ENCODE measurements around the gene REEP3. TPM values are rescaled to one million over a fixed set of nuclear protein-coding genes. Genes with fewer than 3 reads are reported as not detected.

The REEP3 gene, protein sequence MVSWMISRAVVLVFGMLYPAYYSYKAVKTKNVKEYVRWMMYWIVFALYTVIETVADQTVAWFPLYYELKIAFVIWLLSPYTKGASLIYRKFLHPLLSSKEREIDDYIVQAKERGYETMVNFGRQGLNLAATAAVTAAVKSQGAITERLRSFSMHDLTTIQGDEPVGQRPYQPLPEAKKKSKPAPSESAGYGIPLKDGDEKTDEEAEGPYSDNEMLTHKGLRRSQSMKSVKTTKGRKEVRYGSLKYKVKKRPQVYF
- 72.1 and 76.6 TPM in 2 replicates for total RNA-seq (2014; rRNA removed; shearing (Covaris generic))
- polyA plus RNA-seq (2016; fragmentation: Nextera tagmentation; extraction: Ambion mirVana) = 66.1 and 69.9 TPM in 2 replicates

DNA sequence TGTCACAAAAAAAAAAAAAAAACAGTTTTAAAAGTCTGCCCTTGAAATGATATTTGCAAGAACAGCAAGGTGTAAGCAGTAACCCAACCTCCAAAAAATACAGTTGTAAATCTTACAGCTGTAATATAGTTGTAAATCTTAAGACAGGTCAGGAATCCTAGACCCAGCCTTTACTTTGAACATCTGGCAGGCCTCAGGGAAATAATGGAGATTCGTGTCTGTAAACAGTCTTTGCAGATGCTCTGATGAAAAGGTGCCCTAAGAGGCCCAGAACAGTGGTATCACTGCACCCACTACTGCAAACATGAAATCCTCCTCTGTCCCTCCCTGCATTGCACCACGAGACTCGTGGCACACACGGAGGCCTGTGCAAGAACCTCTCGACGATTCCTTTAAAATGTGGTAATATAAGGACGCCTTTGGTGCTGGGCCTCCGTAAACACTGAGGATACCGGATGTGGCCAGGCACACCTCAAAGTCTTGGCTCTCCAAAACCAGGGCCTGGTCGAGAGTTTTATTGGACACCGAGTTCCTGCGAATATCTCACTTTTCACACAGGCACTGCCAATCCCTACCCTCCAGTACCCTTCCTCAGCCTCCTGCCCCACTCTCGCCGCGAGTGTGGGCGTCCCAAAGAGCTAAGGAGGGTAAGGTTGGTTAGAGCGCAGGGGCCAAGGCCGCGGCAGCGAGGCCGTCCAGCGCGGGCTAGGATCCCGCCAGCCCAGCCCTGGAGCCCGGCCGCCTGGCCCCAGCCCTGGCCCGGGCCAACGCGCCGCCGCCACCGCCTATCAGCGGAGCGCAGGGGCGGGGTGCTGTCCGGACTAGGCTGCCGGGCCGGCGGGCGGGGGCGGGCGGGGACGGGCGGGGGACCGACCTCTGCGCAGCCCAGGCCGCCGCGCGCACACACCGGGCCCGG lies at the start of gene REEP3:
TSS of gene REEP3 (plus strand) at position 902 of the 916 bp plus-strand sequence. CDS start 145 bp downstream, outside the sequence.
- H3K27me3 ChIP-seq (replicated peaks; ENCODE audit: insufficient read depth) = no peaks in the 10 kb centered on the region
- no peaks in the 10 kb centered on the region for H3K9me2 ChIP-seq (ENCODE audit: insufficient read depth)
- peak within 1 kb of the TSS; percentile 90 for H3K4me2 ChIP-seq (ENCODE audit: unreplicated experiment)
- DNase-seq = peak; percentile 56
- H3K4me1 ChIP-seq (ENCODE audit: insufficient read depth) = peaks cover 34% of the 10 kb centered on the region
- in situ Hi-C loops (cut with MboI) = no loop called here
- H3K27ac ChIP-seq = peak within 1 kb of the TSS; percentile 95
- peaks cover 25% of the 10 kb centered on the region for H3F3A ChIP-seq (ENCODE audit: insufficient read depth)
- no peaks in the 10 kb centered on the region for H3K9me3 ChIP-seq (ENCODE audit: low read depth)
- TF ChIP-seq EZH2phosphoT487 (IDR thresholded peaks at IDR 0.05; ENCODE audit: insufficient read depth, low read depth) = no peak
- TF ChIP-seq EZH2 (IDR thresholded peaks at IDR 0.05; ENCODE audit: insufficient read depth, poor library complexity, severe bottlenecking) = no peak
- 14 to 16% methylated on average over 26 of the region's 52 CpGs for WGBS, 2 experiments (ENCODE audit: low coverage in 1 of 2, low lambda C conversion rate in 2 of 2, missing lambda C conversion rate in 2 of 2)
- no peaks in the 10 kb centered on the region for H4K20me1 ChIP-seq (ENCODE audit: insufficient read depth)
- H3K4me3 ChIP-seq = peak within 1 kb of the TSS; percentile 98
- H3K9ac ChIP-seq = peak within 1 kb of the TSS; percentile 95
- peak within 1 kb of the TSS; percentile 94 for H2AFZ ChIP-seq
- peaks cover 91% of the 10 kb centered on the region for H3K79me2 ChIP-seq (ENCODE audit: insufficient read depth)
- no peaks in the 10 kb centered on the region for H3K36me3 ChIP-seq (ENCODE audit: low read depth)

DNA sequence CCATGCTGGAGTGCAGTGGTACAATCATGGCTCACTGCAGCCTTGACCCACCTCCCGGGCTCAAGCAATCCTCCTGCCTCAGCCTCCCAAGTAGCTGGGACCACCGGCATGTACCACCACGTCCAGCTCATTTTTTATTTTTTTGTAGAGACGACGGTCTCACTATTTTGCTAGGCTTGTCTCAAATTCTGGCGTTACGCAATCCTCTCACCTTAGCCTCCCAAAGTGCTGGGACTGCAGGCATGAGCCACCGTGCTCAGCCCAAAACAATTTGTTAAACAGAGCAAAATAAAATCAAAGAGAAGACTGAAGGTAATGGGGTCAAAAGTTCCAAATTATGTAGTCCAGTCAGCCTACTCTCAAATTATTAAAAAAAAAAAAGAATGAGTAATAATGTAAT lies 46.7 kb upstream of the REEP3 start:
- H3K9me3 ChIP-seq (ENCODE audit: low read depth) = no peaks in the 10 kb centered on the region
- no peaks in the 10 kb centered on the region for H3K36me3 ChIP-seq (ENCODE audit: low read depth)
- no peaks in the 10 kb centered on the region for H3K4me1 ChIP-seq (ENCODE audit: insufficient read depth)
- TF ChIP-seq EZH2 (IDR thresholded peaks at IDR 0.05; ENCODE audit: insufficient read depth, poor library complexity, severe bottlenecking) (no peak), EZH2phosphoT487 (IDR thresholded peaks at IDR 0.05; ENCODE audit: insufficient read depth, low read depth) (no peak)
- DNase-seq = no peak
- H3K4me2 ChIP-seq (ENCODE audit: unreplicated experiment) = no peak overlapping the region
- no peak overlapping the region for H3K9ac ChIP-seq
- no peaks in the 10 kb centered on the region for H3K9me2 ChIP-seq (ENCODE audit: insufficient read depth)
- H3K79me2 ChIP-seq (ENCODE audit: insufficient read depth) = peaks cover 100% of the 10 kb centered on the region
- 98% methylated on average over 8 of the region's 8 CpGs for WGBS, 2 experiments (ENCODE audit: low coverage in 1 of 2, low lambda C conversion rate in 2 of 2, missing lambda C conversion rate in 2 of 2)
- no peaks in the 10 kb centered on the region for H3K27me3 ChIP-seq (replicated peaks; ENCODE audit: insufficient read depth)
- H4K20me1 ChIP-seq (ENCODE audit: insufficient read depth) = no peaks in the 10 kb centered on the region
- no peak overlapping the region for H3K27ac ChIP-seq
- in situ Hi-C loops (cut with MboI) = no loop called here
- no peak overlapping the region for H3K4me3 ChIP-seq
- H3F3A ChIP-seq (ENCODE audit: insufficient read depth) = no peaks in the 10 kb centered on the region
- no peak overlapping the region for H2AFZ ChIP-seq

DNA sequence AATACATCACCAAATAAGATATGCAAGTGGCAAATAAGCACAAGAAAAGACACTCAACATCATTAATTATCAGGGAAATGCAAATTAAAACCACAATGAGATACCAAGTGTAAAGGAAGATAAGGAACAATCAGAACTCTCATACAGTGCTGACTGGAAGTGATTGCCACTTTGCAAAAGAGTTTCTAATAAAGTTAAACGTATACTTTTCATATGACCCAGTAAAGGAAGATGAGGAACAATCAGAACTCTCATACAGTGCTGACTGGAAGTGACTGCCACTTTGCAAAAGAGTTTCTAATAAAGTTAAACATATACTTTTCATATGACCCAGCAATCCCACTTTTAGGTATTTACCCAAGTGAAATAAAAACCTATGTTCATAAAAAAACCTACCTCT lies 43.3 kb upstream of the REEP3 start:
- no peaks in the 10 kb centered on the region for H3K4me1 ChIP-seq (ENCODE audit: insufficient read depth)
- H3K4me2 ChIP-seq (ENCODE audit: unreplicated experiment) = no peak overlapping the region
- 44 to 69% methylated on average over 1 of the region's 1 CpG for WGBS, 2 experiments (ENCODE audit: low coverage in 1 of 2, low lambda C conversion rate in 2 of 2, missing lambda C conversion rate in 2 of 2)
- no peaks in the 10 kb centered on the region for H3F3A ChIP-seq (ENCODE audit: insufficient read depth)
- H3K79me2 ChIP-seq (ENCODE audit: insufficient read depth) = peaks cover 100% of the 10 kb centered on the region
- no peak overlapping the region for H3K27ac ChIP-seq
- H3K36me3 ChIP-seq (ENCODE audit: low read depth) = no peaks in the 10 kb centered on the region
- DNase-seq = no peak
- H3K4me3 ChIP-seq = no peak overlapping the region
- H3K9me2 ChIP-seq (ENCODE audit: insufficient read depth) = no peaks in the 10 kb centered on the region
- in situ Hi-C loops (cut with MboI) = no loop called here
- H4K20me1 ChIP-seq (ENCODE audit: insufficient read depth) = no peaks in the 10 kb centered on the region
- H3K9me3 ChIP-seq (ENCODE audit: low read depth) = no peaks in the 10 kb centered on the region
- H3K27me3 ChIP-seq (replicated peaks; ENCODE audit: insufficient read depth) = no peaks in the 10 kb centered on the region
- H3K9ac ChIP-seq = no peak overlapping the region
- no peak overlapping the region for H2AFZ ChIP-seq
- TF ChIP-seq EZH2phosphoT487 (IDR thresholded peaks at IDR 0.05; ENCODE audit: insufficient read depth, low read depth) = no peak
- no peak for TF ChIP-seq EZH2 (IDR thresholded peaks at IDR 0.05; ENCODE audit: insufficient read depth, poor library complexity, severe bottlenecking)

DNA sequence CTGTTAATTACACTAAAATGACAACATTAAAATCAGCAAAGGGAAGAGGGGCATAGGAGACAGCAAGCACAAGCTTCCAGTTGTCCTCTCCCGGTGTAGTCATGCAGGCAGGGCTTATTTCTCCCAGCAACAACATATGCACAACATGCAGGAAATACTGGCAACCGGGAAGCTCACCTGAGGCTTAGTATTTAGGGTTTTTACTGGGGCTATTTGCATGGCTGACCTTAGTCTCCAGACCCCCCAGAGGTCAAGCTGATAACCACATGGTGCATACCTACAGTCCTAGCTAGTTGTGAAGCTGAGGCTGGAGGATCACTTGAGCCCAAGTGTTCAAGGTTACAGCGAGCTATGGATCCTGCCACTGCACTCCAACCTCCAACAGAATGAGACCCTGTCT lies 42.6 kb upstream of the REEP3 start:
- DNase-seq = no peak
- no peaks in the 10 kb centered on the region for H3F3A ChIP-seq (ENCODE audit: insufficient read depth)
- H3K79me2 ChIP-seq (ENCODE audit: insufficient read depth) = peaks cover 100% of the 10 kb centered on the region
- no peaks in the 10 kb centered on the region; the same call in 1 of the 2 replicates for H4K20me1 ChIP-seq (ENCODE audit: insufficient read depth)
- TF ChIP-seq EZH2phosphoT487 (IDR thresholded peaks at IDR 0.05; ENCODE audit: insufficient read depth, low read depth) = no peak
- no peak for TF ChIP-seq EZH2 (IDR thresholded peaks at IDR 0.05; ENCODE audit: insufficient read depth, poor library complexity, severe bottlenecking)
- no peaks in the 10 kb centered on the region for H3K9me2 ChIP-seq (ENCODE audit: insufficient read depth)
- no peak overlapping the region for H2AFZ ChIP-seq
- H3K9ac ChIP-seq = no peak overlapping the region
- WGBS, 2 experiments (ENCODE audit: low coverage in 1 of 2, low lambda C conversion rate in 2 of 2, missing lambda C conversion rate in 2 of 2) = 81 to 86% methylated on average over 3 of the region's 3 CpGs
- no peak overlapping the region for H3K27ac ChIP-seq
- no peak overlapping the region for H3K4me2 ChIP-seq (ENCODE audit: unreplicated experiment)
- no peaks in the 10 kb centered on the region for H3K27me3 ChIP-seq (replicated peaks; ENCODE audit: insufficient read depth)
- H3K4me3 ChIP-seq = no peak overlapping the region
- H3K36me3 ChIP-seq (ENCODE audit: low read depth) = no peaks in the 10 kb centered on the region
- in situ Hi-C loops (cut with MboI) = no loop called here
- H3K9me3 ChIP-seq (ENCODE audit: low read depth) = no peaks in the 10 kb centered on the region
- H3K4me1 ChIP-seq (ENCODE audit: insufficient read depth) = no peaks in the 10 kb centered on the region
